GM19452 (cell line): ENCODE measurements around the gene FICD.

ENCODE experiments used
- ATAC-seq: cut with Tn5 transposase; IDR thresholded peaks from one replicate; pipeline ENCODE4 v1.9.1; 2021; ENCODE audit not compliant: unreplicated experiment

Gene FICD

GRCh38 chr12:108498136-108498535, 16.9 kb upstream of the FICD start:
- no peak for ATAC-seq

GRCh38 chr12:108502922-108503321, 12.2 kb upstream of the FICD start:
- no peak for ATAC-seq

- ATAC-seq: no peak
Observed at GRCh38 chr12:108505129-108505528, 9.9 kb upstream of the FICD start.

GRCh38 chr12:108507971-108508642, 7.0 kb upstream of the FICD start:
- no peak for ATAC-seq

- ATAC-seq: no peak
Observed at GRCh38 chr12:108509806-108510205, 5.3 kb upstream of the FICD start.

- no peak for ATAC-seq
Observed at GRCh38 chr12:108510836-108511235, 4.2 kb upstream of the FICD start.

GRCh38 chr12:108511633-108512540, 3.2 kb upstream of the FICD start:
- no peak for ATAC-seq

- ATAC-seq: peak; percentile 2
Observed at GRCh38 chr12:108514468-108514972, 557 bp upstream of the FICD start.

GRCh38 chr12:108515916-108516315, 839 bp downstream of the FICD start:
- no peak for ATAC-seq

GRCh38 chr12:108516511-108517275, 1.6 kb downstream of the FICD start:
- no peak for ATAC-seq

GRCh38 chr12:108517288-108518100, 2.4 kb downstream of the FICD start:
- ATAC-seq: no peak

GRCh38 chr12:108518101-108518715, 3.1 kb downstream of the FICD start:
- no peak for ATAC-seq

GRCh38 chr12:108518716-108519496, 3.8 kb downstream of the FICD start:
- ATAC-seq: no peak

- no peak for ATAC-seq
Observed at GRCh38 chr12:108519558-108519957, 4.5 kb downstream of the FICD start.

GRCh38 chr12:108523365-108523764, 8.3 kb downstream of the FICD start:
- no peak for ATAC-seq

GRCh38 chr12:108525681-108526080, 10.6 kb downstream of the FICD start:
- ATAC-seq: no peak

GRCh38 chr12:108526482-108527165, 11.5 kb downstream of the FICD start:
- ATAC-seq: no peak

GRCh38 chr12:108527166-108527496, 12.1 kb downstream of the FICD start:
- ATAC-seq: no peak

- ATAC-seq: no peak
Observed at GRCh38 chr12:108530161-108530560, 15.1 kb downstream of the FICD start.
